Measurements from ENCODE around the gene TRRAP. TPM values are rescaled to one million over a fixed set of nuclear protein-coding genes. Genes with fewer than 3 reads are reported as not detected.

Gene TRRAP
- total RNA-seq, 1 donor from 2014 or later, result 66.9 TPM

- no peaks in the 10 kb centered on the region for H3K36me3 Mint-ChIP-seq (ENCODE audit: low read depth)
- H3K27me3 Mint-ChIP-seq (ENCODE audit: low read depth), result peaks cover 62% of the 10 kb centered on the region
- no peak overlapping the region for H3K4me3 Mint-ChIP-seq
- no peaks in the 10 kb centered on the region for H3K4me1 Mint-ChIP-seq
- no peaks in the 10 kb centered on the region for H3K9me3 Mint-ChIP-seq
- DNase-seq (ENCODE audit: low read depth, low spot score), result no peak
- no peak for TF ChIP-seq CTCF (conservative IDR thresholded peaks at IDR 0.05)
- H3K27ac Mint-ChIP-seq (ENCODE audit: unreplicated experiment), result no peak overlapping the region
Observed at GRCh38 chr7:98868450-98868849, 9.9 kb upstream of the TRRAP start.

DNA sequence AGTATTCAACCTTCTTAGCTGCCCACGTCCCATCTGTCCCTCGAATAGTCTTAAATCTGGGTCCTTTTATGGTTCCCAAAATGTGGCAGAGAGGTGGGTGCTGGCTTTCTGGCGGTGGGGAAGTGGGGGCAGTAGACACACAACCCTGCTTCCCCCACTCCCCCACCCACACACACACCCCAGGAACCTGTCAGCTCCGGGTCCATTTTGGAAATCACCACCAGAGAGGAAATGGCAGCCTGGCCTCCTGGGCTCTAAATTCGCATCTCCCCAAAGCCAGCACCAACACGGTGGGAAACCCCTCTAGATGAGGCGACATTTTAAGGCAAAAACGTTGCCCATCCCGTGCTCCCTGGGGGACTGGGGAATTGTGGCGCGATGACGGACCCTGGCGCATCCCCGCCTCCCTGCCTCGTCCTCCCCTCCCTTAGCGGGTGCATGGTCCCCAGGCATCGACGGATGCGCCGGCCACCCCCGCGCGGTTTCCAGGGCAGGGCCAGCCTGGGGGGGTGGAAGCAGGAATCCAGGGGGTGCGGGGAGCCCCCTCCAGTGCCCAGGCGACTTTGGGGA is 9.2 kb upstream of the TRRAP start:
- no peak for TF ChIP-seq CTCF (conservative IDR thresholded peaks at IDR 0.05)
- DNase-seq (ENCODE audit: low read depth, low spot score), result no peak
- Mint-ChIP-seq H3K9me3 (no peaks in the 10 kb centered on the region), H3K27ac (ENCODE audit: unreplicated experiment) (no peak overlapping the region), H3K4me1 (no peaks in the 10 kb centered on the region), H3K36me3 (ENCODE audit: low read depth) (no peaks in the 10 kb centered on the region), H3K27me3 (ENCODE audit: low read depth) (peaks cover 61% of the 10 kb centered on the region), H3K4me3 (no peak overlapping the region)

GRCh38 chr7:98869597-98870120 is 8.7 kb upstream of the TRRAP start, which contains the start of gene TMEM130:
TMEM130 (minus strand) TSS chr7:98870014; CDS start chr7:98869861, 153 bp downstream.
- H3K27ac Mint-ChIP-seq (ENCODE audit: unreplicated experiment), result no peak within 1 kb of the TSS
- peak within 1 kb of the TSS; percentile 78 for H3K4me3 Mint-ChIP-seq
- H3K4me1 Mint-ChIP-seq, result no peaks in the 10 kb centered on the region
- no peak for TF ChIP-seq CTCF (conservative IDR thresholded peaks at IDR 0.05)
- peaks cover 63% of the 10 kb centered on the region for H3K27me3 Mint-ChIP-seq (ENCODE audit: low read depth)
- no peak for DNase-seq (ENCODE audit: low read depth, low spot score)
- no peaks in the 10 kb centered on the region for H3K9me3 Mint-ChIP-seq
- H3K36me3 Mint-ChIP-seq (ENCODE audit: low read depth), result no peaks in the 10 kb centered on the region

DNA sequence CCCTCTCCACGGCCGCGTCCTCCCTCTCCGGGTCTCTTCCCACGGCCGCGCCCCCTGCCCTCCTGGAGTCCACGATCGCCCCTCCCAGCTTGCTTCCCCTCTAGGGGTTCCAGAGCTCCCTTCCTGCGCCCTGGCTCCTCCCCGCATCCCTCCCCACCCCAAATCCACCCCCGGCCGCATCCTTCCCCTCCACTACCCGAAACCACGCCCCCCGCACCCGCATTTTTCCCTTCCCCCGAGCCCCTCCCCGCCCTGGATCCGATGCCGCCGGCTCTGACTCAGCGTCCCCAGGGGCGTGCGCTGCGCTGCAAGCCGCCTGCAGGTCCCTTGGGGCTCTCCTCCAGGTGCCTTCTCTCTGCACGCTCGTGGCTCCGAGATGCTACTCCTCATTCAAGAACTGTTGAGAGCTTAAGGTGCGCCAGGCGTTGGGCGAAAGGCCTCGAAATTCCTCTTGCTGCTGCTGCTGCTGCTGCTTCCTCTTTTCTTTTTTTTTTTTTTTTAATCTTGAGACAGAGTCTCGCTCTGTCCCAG is 8.1 kb upstream of the TRRAP start:
- Mint-ChIP-seq H3K4me1 (no peaks in the 10 kb centered on the region), H3K36me3 (ENCODE audit: low read depth) (no peaks in the 10 kb centered on the region), H3K27ac (ENCODE audit: unreplicated experiment) (no peak overlapping the region), H3K9me3 (no peaks in the 10 kb centered on the region), H3K27me3 (ENCODE audit: low read depth) (peaks cover 63% of the 10 kb centered on the region), H3K4me3 (peak overlapping the region; percentile 78)
- no peak for DNase-seq (ENCODE audit: low read depth, low spot score)
- TF ChIP-seq CTCF (conservative IDR thresholded peaks at IDR 0.05), result no peak

DNA sequence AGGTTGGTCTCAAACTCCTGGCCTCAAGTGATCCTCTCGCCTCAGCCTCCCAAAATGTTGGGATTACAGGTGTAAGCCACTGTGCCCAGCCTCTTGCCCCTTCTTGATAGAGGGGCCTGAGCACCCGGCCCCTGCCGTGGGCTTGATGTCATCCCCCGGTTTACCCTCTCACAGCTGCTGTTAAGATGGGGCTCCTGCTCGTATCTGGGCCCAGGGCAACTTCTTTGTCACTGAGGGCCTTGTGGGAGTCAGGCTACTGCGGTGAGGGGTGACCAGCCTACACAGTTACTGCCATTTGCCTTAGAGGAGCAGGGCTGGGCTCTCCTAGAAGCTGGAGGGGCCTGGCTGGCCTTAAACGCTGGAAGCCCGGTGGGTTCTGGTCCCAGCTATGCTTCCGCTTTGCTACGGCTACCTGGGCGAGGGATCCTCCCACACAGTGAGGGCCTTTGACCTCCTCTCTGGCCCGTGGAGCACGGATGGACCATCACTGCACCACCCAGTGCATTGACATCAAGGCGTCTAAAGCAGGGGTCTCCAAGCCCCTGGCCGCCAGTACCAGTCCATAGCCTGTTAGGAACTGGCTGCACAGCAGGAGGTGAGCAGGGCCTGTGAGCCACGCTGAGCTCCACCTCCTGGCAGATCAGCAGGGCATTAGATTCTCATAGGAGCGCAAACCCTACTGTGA is 7.4 kb upstream of the TRRAP start:
- TF ChIP-seq CTCF (conservative IDR thresholded peaks at IDR 0.05), result no peak
- DNase-seq (ENCODE audit: low read depth, low spot score), result no peak
- H3K4me3 Mint-ChIP-seq, result peak overlapping the region; percentile 78

More for the DNA sequence above, 7.4 kb upstream of the TRRAP start:
- no peaks in the 10 kb centered on the region for H3K4me1 Mint-ChIP-seq
- H3K9me3 Mint-ChIP-seq, result no peaks in the 10 kb centered on the region
- H3K27ac Mint-ChIP-seq (ENCODE audit: unreplicated experiment), result no peak overlapping the region
- no peaks in the 10 kb centered on the region for H3K36me3 Mint-ChIP-seq (ENCODE audit: low read depth)
- H3K27me3 Mint-ChIP-seq (ENCODE audit: low read depth), result peaks cover 67% of the 10 kb centered on the region
